ENCODE data around the gene POC5. TPM values are rescaled to one million over a fixed set of nuclear protein-coding genes. Genes with fewer than 3 reads are reported as not detected.
"Not testable (repeated sequence)": the region's sequence is repeated elsewhere in the genome, so short reads cannot be mapped to it uniquely, and the experiment has no call there.

POC5 gene
- polyA plus RNA-seq (ENCODE audit: insufficient read length) = 8.9 TPM

GRCh38 chr5:75717082-75717922 lies at the start of gene POC5:
Gene POC5 (minus strand): TSS chr5:75717437. CDS start chr5:75712937, 4,500 bp downstream.
- DNase-seq = peak; percentile 93

GRCh38 chr5:75758116-75758515 lies 40.9 kb upstream of the POC5 start:
- no peak for DNase-seq

GRCh38 chr5:75756981-75757380 lies 39.7 kb upstream of the POC5 start:
- DNase-seq = no peak

DNA sequence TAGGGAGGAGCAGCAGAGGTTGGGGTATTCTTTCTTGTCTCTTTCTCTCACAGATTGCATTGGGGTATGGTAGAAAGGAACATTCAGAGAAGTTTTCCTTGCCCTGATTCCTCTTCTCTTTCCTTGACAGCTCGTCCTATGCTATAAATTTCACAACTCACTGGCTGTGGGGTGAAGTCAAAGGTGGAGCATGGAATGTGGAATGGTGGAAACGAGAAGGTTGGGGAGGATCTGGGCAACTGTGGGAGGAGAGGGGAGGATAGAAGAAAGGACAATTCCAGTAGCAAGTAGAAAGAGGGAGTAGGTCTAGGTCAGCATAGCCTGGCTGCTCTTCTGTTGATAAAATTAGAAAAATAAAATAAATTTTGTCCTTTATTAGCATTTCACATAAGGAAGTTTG lies 39.0 kb upstream of the POC5 start:
- DNase-seq = no peak

GRCh38 chr5:75753182-75753581 lies 35.9 kb upstream of the POC5 start:
- no peak for DNase-seq

GRCh38 chr5:75744355-75744754 lies 27.1 kb upstream of the POC5 start:
- no peak for DNase-seq

DNA sequence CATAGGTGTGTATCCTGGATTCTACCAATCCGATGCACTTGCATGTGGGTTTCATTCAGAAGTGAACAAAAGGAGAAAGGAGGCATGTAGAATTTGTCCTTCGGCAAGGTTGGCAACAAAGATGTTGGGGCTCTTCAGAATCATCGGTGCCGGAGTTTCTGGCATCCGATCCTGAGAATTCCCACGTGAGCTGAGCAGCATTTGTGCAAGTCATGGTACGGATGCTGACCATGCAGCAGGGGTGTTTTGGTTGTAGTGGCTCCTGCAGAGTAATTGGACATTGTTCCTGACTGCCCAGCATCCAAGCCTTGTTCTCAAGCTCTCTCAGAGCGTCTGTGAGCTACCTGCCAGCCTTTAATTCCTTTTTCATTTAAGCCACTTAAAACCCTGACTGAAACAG lies 19.0 kb upstream of the POC5 start:
- DNase-seq = no peak

- DNase-seq = no peak
Measured at GRCh38 chr5:75734913-75735789, 17.9 kb upstream of the POC5 start.

GRCh38 chr5:75733767-75734166 lies 16.5 kb upstream of the POC5 start:
- DNase-seq = no peak

DNA sequence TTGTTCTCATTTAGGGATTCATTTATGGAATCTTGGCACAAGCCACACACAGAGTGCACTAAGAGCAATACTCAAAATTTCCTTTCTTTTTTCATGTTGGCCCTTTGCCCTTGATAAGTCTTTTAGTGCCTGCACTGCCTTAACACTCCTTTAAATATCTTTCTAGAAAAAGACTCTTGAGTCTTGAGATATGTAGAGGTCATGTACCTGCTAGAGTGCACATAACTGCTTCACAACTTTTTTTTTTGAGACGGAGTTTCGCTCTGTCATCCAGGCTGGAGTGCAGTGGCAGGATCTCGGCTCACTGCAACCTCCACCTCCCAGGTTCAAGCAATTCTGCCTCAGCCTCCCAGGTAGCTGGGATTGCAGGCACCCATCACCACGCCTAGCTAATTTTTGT lies 14.3 kb upstream of the POC5 start:
- DNase-seq = not testable (repeated sequence)

- DNase-seq = no peak
Measured at GRCh38 chr5:75729321-75729720, 12.1 kb upstream of the POC5 start.

DNA sequence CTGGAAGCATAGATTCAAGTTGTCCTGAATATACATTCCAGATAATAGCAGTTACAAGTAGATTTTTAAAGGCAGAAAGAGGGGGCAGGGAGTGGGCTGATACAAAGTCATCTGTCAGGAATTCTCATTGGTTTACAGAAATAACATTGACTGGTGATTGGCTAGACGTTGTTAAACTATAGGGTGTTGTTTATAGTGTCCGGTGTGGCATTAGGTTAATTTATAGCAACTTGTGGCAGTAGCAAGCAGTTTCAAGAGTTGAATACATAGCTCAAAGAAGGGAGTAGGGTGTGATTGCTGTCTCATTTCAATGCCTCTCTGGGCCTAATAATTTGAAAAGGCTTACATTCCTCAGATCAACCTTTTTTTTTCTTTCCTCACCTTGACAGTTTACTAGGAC lies 10.7 kb upstream of the POC5 start:
- DNase-seq = no peak

DNA sequence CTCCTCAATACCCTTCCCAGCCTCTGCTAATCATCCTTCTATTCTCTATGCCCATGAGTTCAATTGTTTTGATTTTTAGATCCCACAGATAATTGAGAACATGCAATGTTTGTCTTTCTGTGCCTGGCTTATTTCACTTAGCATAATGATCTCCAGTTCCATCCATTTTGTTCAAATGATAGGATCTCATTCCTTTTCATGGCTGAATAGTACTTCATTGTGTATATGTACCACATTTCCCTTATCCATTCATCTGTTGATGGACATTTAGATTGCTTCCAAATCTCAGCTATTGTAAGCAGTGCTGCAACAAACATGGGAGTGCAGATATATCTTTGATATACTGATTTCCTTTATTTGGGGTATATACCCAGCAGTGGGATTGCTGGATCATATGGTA lies 9.0 kb upstream of the POC5 start:
- DNase-seq = not testable (repeated sequence)

GRCh38 chr5:75723378-75723777 lies 6.1 kb upstream of the POC5 start:
- DNase-seq = no peak

DNA sequence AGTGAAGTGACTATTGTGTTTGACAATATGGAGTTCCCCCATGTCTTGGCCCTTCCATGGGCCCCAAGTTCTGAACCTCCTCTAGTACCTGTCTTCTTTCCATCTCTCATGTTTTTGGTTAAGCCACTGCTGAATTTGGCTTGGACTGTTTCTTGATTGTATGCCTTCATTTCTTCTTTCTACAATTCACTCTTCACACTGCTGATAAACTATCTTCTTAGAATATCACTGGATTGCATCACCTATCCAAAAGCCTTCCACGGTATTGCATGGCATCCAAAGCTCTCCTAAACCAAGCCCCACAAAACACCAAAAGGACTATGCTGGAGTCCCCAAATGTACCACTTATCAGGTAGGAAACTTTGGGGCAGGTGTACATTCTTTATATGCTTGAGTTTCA lies 4.3 kb upstream of the POC5 start:
- no peak for DNase-seq

DNA sequence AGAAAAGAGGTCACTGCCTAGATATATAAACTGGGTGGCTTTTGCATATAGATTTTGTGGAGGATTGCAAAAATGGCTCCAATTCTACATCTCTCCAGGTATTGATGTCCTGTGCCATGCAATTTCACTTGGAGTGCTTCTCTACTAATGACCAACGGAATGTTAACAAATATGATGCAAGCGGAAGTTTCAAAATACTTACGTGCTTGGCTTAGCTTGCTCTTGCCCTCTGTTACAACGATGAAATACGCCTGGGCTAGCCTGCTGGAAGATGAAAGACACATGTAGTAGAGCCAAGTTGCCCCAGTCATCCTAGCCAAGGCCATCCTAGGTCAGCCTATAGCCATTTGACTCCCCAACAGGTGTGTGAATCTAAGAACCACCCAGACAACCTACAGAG lies 3.6 kb upstream of the POC5 start:
- DNase-seq = no peak

DNA sequence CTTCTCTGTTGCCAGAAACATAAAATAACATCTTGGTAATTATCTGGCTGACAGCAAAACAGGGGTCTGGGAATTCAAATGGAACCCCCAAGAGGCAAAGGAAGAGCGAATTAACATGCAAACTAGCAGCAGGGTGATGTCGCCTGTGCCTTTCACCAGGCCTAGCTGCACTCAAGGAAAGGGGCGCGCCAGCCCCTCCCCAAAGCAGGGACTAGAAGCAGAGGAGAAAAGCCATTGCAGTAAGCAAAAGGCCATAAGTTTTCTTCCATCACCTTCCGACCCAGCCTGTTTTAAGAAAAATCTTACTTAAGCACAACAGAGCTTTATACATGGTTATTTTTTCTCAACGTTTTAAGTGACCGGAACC lies 539 bp downstream of the POC5 start:
- no peak for DNase-seq

DNA sequence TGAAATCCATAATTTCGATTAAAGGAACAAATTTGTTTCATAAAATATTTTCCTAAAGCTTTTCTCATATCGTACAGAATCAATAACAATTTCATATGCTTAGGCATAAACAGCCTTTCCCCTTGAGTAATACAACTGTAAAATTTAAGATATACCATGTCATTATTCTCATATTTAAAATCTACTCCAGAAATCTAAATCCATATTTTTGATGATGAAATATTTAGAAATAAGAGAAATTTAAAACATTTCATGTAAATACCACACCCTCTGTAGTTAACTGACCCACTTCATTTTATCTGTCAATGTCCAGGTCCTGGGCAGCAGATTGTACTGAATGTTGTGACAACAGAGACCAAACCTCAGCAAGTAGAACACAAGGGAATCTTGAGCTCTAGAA lies 5.1 kb downstream of the POC5 start:
- DNase-seq = no peak

GRCh38 chr5:75711151-75711550 lies 6.1 kb downstream of the POC5 start:
- DNase-seq = no peak

DNA sequence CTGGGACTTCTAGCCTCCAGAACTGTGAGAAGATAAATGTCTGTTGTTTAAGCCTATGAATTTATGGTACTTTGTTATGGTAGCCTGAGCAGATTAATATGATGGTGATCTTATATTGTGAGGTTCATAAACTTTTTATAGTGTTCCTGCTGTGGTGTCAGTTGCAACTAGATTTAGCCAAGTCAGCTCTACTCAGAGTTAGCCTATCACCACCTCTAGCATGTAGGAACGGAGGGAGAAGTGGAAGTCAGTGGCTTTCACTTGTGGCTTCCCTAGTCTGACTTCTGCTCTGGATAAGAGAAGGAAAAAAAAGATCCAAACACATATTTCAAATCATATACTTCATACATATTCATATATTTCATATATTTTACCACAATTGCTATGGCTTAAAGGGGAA lies 6.6 kb downstream of the POC5 start:
- no peak for DNase-seq

- DNase-seq = no peak
Measured at GRCh38 chr5:75707911-75708509, 9.2 kb downstream of the POC5 start.

DNA sequence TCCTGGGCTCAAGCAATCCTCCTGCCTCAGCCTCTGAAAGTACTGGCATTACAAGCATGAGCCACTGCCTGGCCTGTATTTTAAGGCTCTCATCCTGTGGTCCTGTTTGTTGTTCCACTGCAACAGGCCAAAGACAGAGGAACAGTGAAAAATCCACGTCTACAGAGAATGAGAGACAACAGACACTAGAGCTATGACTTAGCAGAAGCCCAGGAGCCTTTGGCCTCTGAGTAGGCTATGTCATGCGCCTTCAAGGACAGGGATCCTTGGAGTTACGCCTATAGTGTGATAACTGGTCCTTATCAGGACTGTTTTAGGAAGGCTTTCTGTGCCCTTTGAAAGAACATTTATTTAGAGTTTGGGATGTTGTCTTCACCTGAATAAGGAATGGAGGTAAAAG lies 10.5 kb downstream of the POC5 start:
- no peak for DNase-seq

DNA sequence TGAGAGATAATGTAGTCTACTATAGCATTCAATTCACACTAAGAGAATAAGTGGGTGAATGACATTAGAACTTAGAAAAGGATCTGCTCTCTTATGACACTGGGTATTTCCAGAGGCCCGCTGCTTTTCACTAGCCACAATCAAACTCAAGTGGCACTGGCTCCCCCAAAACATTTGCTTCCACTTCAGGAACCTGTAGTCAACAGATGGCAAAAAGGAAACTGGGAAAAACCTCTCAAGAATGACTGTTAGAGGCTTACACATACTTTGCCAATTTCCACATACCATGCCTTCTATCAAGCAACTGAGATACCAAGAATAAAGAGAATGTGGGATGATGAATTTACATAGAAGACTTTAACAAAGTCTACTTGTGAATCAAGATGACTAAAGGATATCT lies 11.2 kb downstream of the POC5 start:
- no peak for DNase-seq

Data from hindlimb muscle (tissue), 1 donor.